ENCODE results near the gene MSL1.
A peak's percentile ranks its signal among the peaks of the same experiment; 100 is the strongest.

MSL1 gene, protein sequence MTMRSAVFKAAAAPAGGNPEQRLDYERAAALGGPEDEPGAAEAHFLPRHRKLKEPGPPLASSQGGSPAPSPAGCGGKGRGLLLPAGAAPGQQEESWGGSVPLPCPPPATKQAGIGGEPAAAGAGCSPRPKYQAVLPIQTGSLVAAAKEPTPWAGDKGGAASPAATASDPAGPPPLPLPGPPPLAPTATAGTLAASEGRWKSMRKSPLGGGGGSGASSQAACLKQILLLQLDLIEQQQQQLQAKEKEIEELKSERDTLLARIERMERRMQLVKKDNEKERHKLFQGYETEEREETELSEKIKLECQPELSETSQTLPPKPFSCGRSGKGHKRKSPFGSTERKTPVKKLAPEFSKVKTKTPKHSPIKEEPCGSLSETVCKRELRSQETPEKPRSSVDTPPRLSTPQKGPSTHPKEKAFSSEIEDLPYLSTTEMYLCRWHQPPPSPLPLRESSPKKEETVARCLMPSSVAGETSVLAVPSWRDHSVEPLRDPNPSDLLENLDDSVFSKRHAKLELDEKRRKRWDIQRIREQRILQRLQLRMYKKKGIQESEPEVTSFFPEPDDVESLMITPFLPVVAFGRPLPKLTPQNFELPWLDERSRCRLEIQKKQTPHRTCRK

DNA sequence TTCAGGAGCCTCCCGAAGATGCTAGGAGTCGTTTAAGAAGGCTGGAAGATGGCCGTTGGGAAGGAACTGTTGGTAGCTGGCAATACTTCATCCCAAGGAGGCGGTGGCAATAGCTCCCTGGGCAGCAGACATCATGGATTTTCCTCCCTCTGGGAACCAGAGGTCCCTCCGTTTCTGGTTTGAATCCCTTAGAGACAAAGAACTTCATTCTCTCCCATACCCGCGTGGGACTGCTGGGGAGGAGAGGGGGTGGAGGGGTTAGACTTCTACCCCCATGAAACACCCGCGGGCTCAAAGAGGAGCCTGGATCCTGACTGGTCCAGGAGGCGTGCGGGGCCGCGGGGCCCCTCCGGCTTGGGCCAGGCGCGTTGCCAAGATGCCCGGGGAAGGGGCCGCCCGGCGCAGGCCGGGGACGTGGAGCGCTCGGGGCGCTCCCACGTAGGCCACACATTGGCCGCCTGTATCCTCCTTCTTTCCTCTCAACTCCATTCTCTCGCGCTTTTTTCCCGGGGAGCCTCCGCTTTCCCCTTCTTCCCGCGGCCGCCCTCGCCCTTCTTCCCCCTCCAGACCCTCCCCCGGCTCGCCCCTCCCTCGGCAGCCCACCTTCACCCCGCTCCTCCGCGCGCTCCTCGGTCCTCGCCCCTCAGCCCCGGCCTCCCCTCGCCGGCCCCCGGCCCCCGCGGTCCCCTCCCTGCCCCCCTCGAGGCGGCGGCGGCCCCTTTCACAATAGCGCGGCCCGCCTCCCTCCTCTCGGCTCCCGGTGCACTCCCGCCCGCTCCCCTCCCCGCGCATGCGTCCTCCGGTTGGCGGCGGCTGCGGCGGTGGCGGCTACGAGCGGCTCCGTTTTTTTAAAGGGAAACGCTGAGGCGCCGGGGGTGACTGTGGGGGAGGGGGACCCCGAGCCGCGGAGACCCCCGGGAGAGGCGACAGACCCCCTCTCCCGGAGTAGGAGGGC, at the start of gene MSL1:
MSL1 (plus strand) TSS at position 791 of the 955 bp plus-strand sequence. CDS start 642 bp downstream, outside the sequence.
- DNase-seq = peak; percentile 39

GRCh38 chr17:40072040-40072734, 49.6 kb upstream of the MSL1 start:
- DNase-seq = no peak

- DNase-seq = no peak
These were observed 48.9 kb upstream of the MSL1 start for GRCh38 chr17:40072735-40073346.

- DNase-seq = no peak
These were observed 48.2 kb upstream of the MSL1 start for GRCh38 chr17:40073454-40074174.

- DNase-seq = no peak
These were observed 47.6 kb upstream of the MSL1 start for GRCh38 chr17:40074175-40074512.

GRCh38 chr17:40074871-40075200, 46.9 kb upstream of the MSL1 start:
- DNase-seq = no peak

DNA sequence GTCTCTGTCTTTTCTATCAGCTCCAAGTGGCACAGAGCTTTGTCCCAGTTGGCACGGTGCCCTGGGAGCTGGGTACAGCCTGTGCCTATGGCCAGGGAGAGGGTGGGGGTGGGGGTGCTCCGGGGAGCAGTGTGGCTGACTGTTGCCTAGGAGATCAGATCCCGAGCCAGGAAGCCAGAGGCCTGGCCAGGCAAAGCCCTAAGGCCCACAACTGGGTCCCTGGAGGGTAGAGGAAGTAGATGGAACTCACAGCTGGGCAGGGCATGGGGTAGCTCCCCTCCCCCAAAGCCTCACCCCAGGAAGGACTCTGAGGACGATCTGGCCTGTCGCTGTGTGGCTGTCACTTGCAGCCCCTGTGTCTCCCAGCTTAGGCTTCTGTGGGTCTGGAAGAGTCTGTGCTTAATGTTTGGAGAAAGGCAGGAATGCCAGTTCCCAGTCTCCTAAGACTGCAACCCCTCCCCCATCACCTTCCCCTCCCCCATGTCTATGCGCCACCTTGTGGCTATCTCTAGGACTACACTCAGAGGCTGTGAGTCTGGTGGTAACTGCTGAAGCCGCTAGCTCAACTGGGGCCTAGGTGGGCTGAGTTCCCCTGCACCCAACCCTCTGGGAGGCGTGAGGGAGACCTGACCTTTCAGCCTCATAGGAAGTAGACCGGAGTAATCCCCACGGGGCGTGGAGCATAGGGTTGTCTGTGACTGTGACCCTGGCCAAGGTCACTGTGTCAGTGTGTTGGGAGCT, 46.4 kb upstream of the MSL1 start:
- DNase-seq = no peak

GRCh38 chr17:40075942-40076498, 45.8 kb upstream of the MSL1 start:
- no peak for DNase-seq

GRCh38 chr17:40076591-40076990, 45.2 kb upstream of the MSL1 start:
- DNase-seq = no peak

DNA sequence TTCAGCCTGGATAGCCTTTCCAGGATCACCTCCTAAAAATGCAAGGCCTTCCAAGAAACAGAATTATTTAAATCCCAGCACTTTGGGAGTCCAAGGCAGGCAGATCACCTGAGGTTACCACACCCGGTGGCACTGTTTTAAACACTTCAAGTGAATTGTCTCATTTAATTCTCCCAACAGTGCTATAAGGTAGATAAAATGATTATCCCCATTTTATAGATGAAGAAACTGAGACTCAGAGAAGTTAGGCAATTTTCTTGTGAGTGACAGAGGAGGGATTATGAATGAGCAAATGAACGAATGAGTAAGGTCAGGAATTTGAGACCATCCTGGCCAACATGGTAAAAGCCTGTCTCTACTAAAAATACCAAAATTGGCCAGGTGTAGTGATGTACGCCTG, 42.2 kb upstream of the MSL1 start:
- DNase-seq = no peak

GRCh38 chr17:40084477-40084876, 37.3 kb upstream of the MSL1 start:
- no peak for DNase-seq

DNA sequence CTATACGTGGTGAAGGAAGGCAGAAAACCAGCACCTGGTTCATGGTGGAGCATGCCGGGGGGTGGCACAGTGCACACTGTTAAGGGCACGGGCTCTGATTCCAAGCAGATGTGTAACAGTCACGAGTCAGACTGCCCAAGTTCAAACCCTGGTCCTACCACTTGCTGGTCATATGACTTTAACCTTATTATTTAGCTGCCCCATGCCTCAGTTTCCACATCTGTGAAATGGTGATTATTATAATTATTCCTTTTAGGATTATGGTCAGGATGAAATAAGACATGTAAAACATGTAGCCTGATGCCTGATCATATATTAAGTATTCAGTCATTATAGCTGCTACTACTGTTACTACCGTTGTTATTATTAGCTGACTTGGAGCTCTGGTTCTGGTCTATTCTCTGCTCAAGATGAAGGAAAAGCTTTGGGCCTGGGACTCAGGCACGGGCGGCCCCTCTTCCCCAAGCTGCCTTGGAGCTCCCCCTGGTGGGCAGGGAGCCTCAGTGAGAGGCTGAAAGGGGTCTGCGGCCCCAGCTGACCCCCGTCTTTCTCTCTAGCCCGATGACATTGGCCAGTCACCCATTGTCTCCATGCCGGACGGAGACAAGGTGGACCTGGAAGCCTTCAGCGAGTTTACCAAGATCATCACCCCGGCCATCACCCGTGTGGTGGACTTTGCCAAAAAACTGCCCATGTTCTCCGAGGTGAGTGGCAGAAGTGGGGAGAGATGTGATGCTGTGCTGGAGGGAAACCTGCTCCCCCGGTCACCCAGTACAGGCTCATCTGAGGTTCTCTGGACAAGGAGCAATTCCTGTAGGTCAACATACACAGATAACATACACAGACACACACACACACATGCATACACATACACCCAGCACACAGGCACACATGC, 35.4 kb upstream of the MSL1 start:
- no peak for DNase-seq

DNA sequence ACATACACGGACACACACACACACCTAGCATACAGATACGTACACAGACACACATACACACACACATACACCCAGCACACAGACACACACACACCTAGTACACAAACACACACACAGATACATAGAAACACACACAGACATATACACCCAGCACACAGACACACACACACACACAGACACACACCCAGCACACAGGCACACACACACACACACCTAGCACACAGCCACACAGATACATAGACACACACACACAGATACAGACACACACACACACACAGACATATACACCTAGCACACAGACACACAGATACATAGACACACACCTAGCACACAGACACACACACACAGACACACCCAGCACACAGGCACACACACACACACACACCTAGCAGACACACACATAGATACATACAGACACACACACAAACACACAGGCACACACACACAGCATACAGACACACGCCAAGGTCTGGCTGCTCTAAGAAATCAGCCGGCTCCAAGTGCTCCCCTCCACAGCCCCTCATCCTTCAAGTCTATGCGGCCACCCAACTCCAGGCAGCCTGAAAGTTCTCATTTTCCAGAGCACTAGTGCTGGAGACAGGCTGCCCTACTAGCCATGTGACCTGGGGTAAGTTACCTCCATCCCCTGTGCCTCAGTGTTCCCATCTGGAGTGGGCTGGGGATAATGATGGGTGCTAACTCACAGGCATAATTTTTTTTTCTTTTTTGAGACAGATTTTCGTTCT, 34.5 kb upstream of the MSL1 start:
- no peak for DNase-seq

- DNase-seq = no peak
These were observed 33.7 kb upstream of the MSL1 start for GRCh38 chr17:40087903-40088718.

- no peak for DNase-seq
These were observed 32.5 kb upstream of the MSL1 start for GRCh38 chr17:40089077-40089895.

GRCh38 chr17:40090237-40091119, 31.3 kb upstream of the MSL1 start:
- no peak for DNase-seq
